ENCODE measurements around the gene ZNF514. TPM values are rescaled to one million over a fixed set of nuclear protein-coding genes. Genes with fewer than 3 reads are reported as not detected.
"Not testable (repeated sequence)": the region's sequence is repeated elsewhere in the genome, so short reads cannot be mapped to it uniquely, and the experiment has no call there.

The ZNF514 gene
- 6.8 and 7.5 TPM in 2 replicates for total RNA-seq (2014; rRNA removed; shearing (Covaris generic))
- polyA plus RNA-seq (2015; cell fraction: cytosol; rRNA removed) = 4.3 and 5.3 TPM in 2 replicates
- 30.5 and 42.8 TPM in 2 replicates for polyA plus RNA-seq (2015; cell fraction: nucleus; rRNA removed)

GRCh38 chr2:95159690-95160449 is at the start of gene ZNF514:
Gene ZNF514, minus strand, starts transcription at chr2:95159848. Its CDS starts 6,595 bp downstream, at chr2:95153253.
- in situ Hi-C loops (cut with HindIII; ENCODE audit: low pct_unique_long_range_greater_than_20kb, low sequenced_read_pairs) = no loop called here
- DNase-seq (ENCODE audit: low read depth, low spot score) = peak; percentile 51

DNA sequence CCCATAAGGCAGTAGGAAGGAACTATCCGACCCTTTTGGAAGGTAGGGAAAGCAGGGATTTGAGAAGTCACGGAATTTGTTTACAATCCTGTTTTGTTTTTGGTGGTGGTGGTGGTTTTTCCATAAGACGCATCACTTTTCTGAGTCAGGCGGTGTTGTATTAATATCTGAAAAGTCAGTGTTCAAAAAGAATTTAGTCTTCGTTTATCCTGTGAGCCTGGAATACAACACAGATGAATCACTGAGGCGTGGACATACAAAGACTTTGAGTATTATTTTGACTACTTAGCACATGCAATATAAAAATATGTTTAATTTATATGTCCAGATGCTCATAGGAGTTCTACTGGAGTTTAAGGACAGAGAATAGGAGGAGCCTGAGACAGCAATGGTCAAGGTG is 48.5 kb upstream of the ZNF514 start:
- in situ Hi-C loops (cut with HindIII; ENCODE audit: low pct_unique_long_range_greater_than_20kb, low sequenced_read_pairs) = no loop called here
- no peak for DNase-seq (ENCODE audit: low read depth, low spot score)

DNA sequence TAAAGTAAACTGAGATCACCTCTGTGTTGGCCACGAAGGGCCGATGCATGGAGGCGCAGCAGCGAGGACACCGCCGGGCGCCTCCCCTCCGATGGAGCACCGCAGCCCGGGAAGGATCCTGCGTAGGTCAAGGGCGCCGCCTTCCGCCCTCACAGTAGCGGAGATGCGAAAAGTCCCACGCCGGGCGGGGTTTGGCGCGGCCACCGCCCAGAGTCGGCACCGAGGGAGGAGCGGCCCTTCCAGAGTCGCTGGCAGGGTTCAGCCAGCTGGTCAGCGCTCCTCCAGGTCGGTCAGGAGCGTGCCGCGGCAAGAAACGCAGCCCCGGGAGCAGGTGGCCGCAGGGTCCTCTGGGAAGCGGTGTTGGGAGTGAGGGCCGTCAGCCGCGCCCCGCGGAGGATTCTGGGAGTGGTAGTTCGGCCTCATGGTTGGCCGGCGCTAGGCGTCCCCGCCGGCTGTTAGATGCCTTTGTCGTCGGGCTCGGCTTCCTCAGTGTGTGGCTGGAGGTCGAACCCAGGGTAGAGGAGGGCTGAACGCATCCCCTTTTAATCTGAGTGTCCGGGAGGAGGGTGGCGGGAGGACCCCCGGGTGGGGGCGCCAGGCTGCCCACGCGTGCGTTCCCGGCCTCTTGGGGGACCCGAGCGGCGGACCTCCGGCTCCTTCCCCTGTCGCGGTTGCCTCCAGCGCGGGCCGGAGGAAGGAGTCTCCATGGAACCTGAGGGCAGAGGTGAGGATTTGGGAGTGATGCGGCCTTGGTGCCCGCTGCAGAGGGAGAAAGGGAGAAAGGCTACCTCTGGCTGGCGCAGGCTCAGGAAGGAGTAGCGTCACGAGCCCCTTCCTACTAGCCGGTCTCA is 47.7 kb upstream of the ZNF514 start, which contains the start of gene ZNF892:
Gene ZNF892, plus strand, starts transcription at position 411 of the 851 bp plus-strand sequence. Its CDS starts 295 bp downstream, at position 706.
- peak; percentile 81 for DNase-seq (ENCODE audit: low read depth, low spot score)
- in situ Hi-C loops (cut with HindIII; ENCODE audit: low pct_unique_long_range_greater_than_20kb, low sequenced_read_pairs) = no loop called here

GRCh38 chr2:95206096-95206495 is 46.4 kb upstream of the ZNF514 start:
- DNase-seq (ENCODE audit: low read depth, low spot score) = no peak
- in situ Hi-C loops (cut with HindIII; ENCODE audit: low pct_unique_long_range_greater_than_20kb, low sequenced_read_pairs) = no loop called here

- in situ Hi-C loops (cut with HindIII; ENCODE audit: low pct_unique_long_range_greater_than_20kb, low sequenced_read_pairs) = no loop called here
- DNase-seq (ENCODE audit: low read depth, low spot score) = no peak
Measured at GRCh38 chr2:95204396-95204795, 44.7 kb upstream of the ZNF514 start.

GRCh38 chr2:95203911-95204310 is 44.3 kb upstream of the ZNF514 start:
- in situ Hi-C loops (cut with HindIII; ENCODE audit: low pct_unique_long_range_greater_than_20kb, low sequenced_read_pairs) = no loop called here
- no peak for DNase-seq (ENCODE audit: low read depth, low spot score)

DNA sequence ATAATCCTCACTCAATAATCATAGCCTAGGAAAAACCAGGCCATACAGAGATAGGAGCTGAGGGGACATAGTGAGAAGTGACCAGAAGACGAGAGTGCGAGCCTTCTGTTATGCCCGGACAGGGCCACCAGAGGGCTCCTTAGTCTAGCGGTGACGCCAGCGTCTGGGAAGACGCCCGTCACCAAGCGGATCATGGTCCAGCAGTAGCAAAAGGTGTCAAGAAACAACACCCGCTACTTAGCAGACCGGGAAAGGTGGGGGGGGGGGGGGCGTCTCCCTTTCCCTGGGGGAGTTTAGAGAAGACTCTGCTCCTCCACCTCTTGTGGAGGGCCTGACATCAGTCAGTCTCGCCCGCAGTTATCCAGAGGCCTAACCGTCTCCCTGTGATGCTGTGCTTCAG is 33.3 kb upstream of the ZNF514 start:
- in situ Hi-C loops (cut with HindIII; ENCODE audit: low pct_unique_long_range_greater_than_20kb, low sequenced_read_pairs) = not testable (repeated sequence)
- peak; percentile 41 for DNase-seq (ENCODE audit: low read depth, low spot score)

DNA sequence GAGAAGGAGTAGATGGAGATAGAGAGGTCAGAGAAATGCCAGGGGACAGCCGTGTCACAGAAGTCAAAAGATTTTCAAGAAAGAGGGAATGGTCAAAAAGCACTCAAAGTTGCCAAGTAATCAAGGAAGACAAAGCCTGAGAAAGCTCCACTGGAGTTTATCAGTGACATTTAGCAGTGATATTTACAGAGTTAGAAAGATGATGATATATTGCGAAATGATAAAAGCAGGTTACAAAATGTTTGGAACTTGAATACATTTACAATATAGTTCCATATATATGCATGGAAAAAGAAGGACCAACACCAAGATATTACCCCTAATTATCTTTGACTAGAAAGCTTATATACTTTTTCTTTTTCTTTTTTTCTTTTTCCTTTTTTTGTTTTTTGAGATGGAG is 26.3 kb upstream of the ZNF514 start:
- no peak for DNase-seq (ENCODE audit: low read depth, low spot score)
- in situ Hi-C loops (cut with HindIII; ENCODE audit: low pct_unique_long_range_greater_than_20kb, low sequenced_read_pairs) = no loop called here

- no peak for DNase-seq (ENCODE audit: low read depth, low spot score)
- in situ Hi-C loops (cut with HindIII; ENCODE audit: low pct_unique_long_range_greater_than_20kb, low sequenced_read_pairs) = no loop called here
Measured at GRCh38 chr2:95185197-95185596, 25.5 kb upstream of the ZNF514 start.

- no peak for DNase-seq (ENCODE audit: low read depth, low spot score)
- in situ Hi-C loops (cut with HindIII; ENCODE audit: low pct_unique_long_range_greater_than_20kb, low sequenced_read_pairs) = no loop called here
Measured at GRCh38 chr2:95181774-95182173, 22.1 kb upstream of the ZNF514 start.

GRCh38 chr2:95179451-95179850 is 19.8 kb upstream of the ZNF514 start:
- DNase-seq (ENCODE audit: low read depth, low spot score) = no peak
- in situ Hi-C loops (cut with HindIII; ENCODE audit: low pct_unique_long_range_greater_than_20kb, low sequenced_read_pairs) = no loop called here

GRCh38 chr2:95174031-95174542 is 14.4 kb upstream of the ZNF514 start:
- DNase-seq (ENCODE audit: low read depth, low spot score) = no peak
- in situ Hi-C loops (cut with HindIII; ENCODE audit: low pct_unique_long_range_greater_than_20kb, low sequenced_read_pairs) = no loop called here

- peak; percentile 10 for DNase-seq (ENCODE audit: low read depth, low spot score)
- in situ Hi-C loops (cut with HindIII; ENCODE audit: low pct_unique_long_range_greater_than_20kb, low sequenced_read_pairs) = no loop called here
Measured at GRCh38 chr2:95171902-95172301, 12.3 kb upstream of the ZNF514 start.

- DNase-seq (ENCODE audit: low read depth, low spot score) = no peak
- in situ Hi-C loops (cut with HindIII; ENCODE audit: low pct_unique_long_range_greater_than_20kb, low sequenced_read_pairs) = no loop called here
Measured at GRCh38 chr2:95166065-95166763, 6.6 kb upstream of the ZNF514 start.

- in situ Hi-C loops (cut with HindIII; ENCODE audit: low pct_unique_long_range_greater_than_20kb, low sequenced_read_pairs) = no loop called here
- DNase-seq (ENCODE audit: low read depth, low spot score) = peak; percentile 97
Measured at GRCh38 chr2:95165371-95166064, 5.9 kb upstream of the ZNF514 start, which contains the start of gene ZNF2. Gene ZNF2, plus strand, starts transcription at chr2:95165809. Its CDS starts 10,418 bp downstream, at chr2:95176227.

- in situ Hi-C loops (cut with HindIII; ENCODE audit: low pct_unique_long_range_greater_than_20kb, low sequenced_read_pairs) = no loop called here
Measured at GRCh38 chr2:95165030-95165370, 5.4 kb upstream of the ZNF514 start.

More at GRCh38 chr2:95165030-95165370, 5.4 kb upstream of the ZNF514 start:
- no peak for DNase-seq (ENCODE audit: low read depth, low spot score)
